Activated T-cell treated with anti-CD3 and anti-CD28 coated beads, Interleukin-2, amount 50 U/mL, for 4 hours (primary cell): ENCODE results near the gene SEZ6L. TPM values are rescaled to one million over a fixed set of nuclear protein-coding genes. Genes with fewer than 3 reads are reported as not detected.

ENCODE experiments used
- ATAC-seq, 2 donors: fragments of 200-7000 bp; cut with Tn5 transposase; one replicate each; pipeline ENCODE4 v1.10.0; 2021
- DNase-seq: peaks from one replicate; pipeline ENCODE4 v3.0.0-alpha.2; 2020
- H3K27me3 Mint-ChIP-seq: one replicate; pipeline ENCODE4 v1.8.0; 2021; ENCODE audit warnings: low read depth, mixed read lengths
- H3K36me3 Mint-ChIP-seq: one replicate; pipeline ENCODE4 v1.8.0; 2022; ENCODE audit warnings: mixed read lengths; ENCODE audit not compliant: insufficient read depth
- H3K4me1 Mint-ChIP-seq: one replicate; pipeline ENCODE4 v1.8.0; 2021; ENCODE audit warnings: low read depth, mixed read lengths
- H3K4me3 Mint-ChIP-seq: one replicate; pipeline ENCODE4 v1.8.0; 2021; ENCODE audit warnings: mild to moderate bottlenecking, moderate library complexity, mixed read lengths
- H3K9me3 Mint-ChIP-seq: one replicate; pipeline ENCODE4 v1.8.0; 2021; ENCODE audit warnings: mixed read lengths
- total RNA-seq, 3 donors: library from RNA; stranded (reverse); gene quantifications; one replicate each; pipeline ENCODE4 v1.2.1, GENCODE V29; 2021

The SEZ6L gene
- total RNA-seq, 3 donors from 2014 or later, result not detected

- no peak for ATAC-seq
- no peak for DNase-seq
- Mint-ChIP-seq H3K9me3 (no peaks in the 10 kb centered on the region), H3K36me3 (no peaks in the 10 kb centered on the region), H3K4me3 (no peak overlapping the region), H3K27me3 (peaks cover 6% of the 10 kb centered on the region), H3K4me1 (no peaks in the 10 kb centered on the region)
Measured at GRCh38 chr22:26245001-26245400, 75.7 kb downstream of the SEZ6L start.

- H3K9me3 Mint-ChIP-seq, result peaks cover 5% of the 10 kb centered on the region
- no peaks in the 10 kb centered on the region for H3K36me3 Mint-ChIP-seq
- H3K4me1 Mint-ChIP-seq, result no peaks in the 10 kb centered on the region
- peaks cover 5% of the 10 kb centered on the region for H3K27me3 Mint-ChIP-seq
- ATAC-seq, result no peak
- DNase-seq, result no peak
- H3K4me3 Mint-ChIP-seq, result no peak overlapping the region
Measured at GRCh38 chr22:26246552-26246951, 77.3 kb downstream of the SEZ6L start.

GRCh38 chr22:26251869-26252268 lies 82.6 kb downstream of the SEZ6L start:
- H3K36me3 Mint-ChIP-seq, result no peaks in the 10 kb centered on the region
- H3K4me3 Mint-ChIP-seq, result no peak overlapping the region
- DNase-seq (no peak), ATAC-seq (no peak)
- no peaks in the 10 kb centered on the region for H3K4me1 Mint-ChIP-seq
- H3K27me3 Mint-ChIP-seq, result peaks cover 4% of the 10 kb centered on the region
- H3K9me3 Mint-ChIP-seq, result peaks cover 5% of the 10 kb centered on the region

- ATAC-seq (no peak), DNase-seq (no peak)
- no peak overlapping the region for H3K4me3 Mint-ChIP-seq
- peaks cover 12% of the 10 kb centered on the region for H3K27me3 Mint-ChIP-seq
- no peaks in the 10 kb centered on the region for H3K9me3 Mint-ChIP-seq
- no peaks in the 10 kb centered on the region for H3K36me3 Mint-ChIP-seq
- no peaks in the 10 kb centered on the region for H3K4me1 Mint-ChIP-seq
Measured at GRCh38 chr22:26259510-26259909, 90.2 kb downstream of the SEZ6L start.

GRCh38 chr22:26264162-26264561 lies 94.9 kb downstream of the SEZ6L start:
- Mint-ChIP-seq H3K4me1 (no peaks in the 10 kb centered on the region), H3K36me3 (no peaks in the 10 kb centered on the region), H3K9me3 (no peaks in the 10 kb centered on the region), H3K4me3 (no peak overlapping the region), H3K27me3 (peaks cover 13% of the 10 kb centered on the region)
- ATAC-seq (no peak), DNase-seq (no peak)

- no peak for DNase-seq
- no peaks in the 10 kb centered on the region for H3K4me1 Mint-ChIP-seq
- no peak for ATAC-seq
- no peaks in the 10 kb centered on the region for H3K9me3 Mint-ChIP-seq
- no peak overlapping the region for H3K4me3 Mint-ChIP-seq
- no peaks in the 10 kb centered on the region for H3K36me3 Mint-ChIP-seq
- H3K27me3 Mint-ChIP-seq, result peaks cover 13% of the 10 kb centered on the region
Measured at GRCh38 chr22:26265281-26265680, 96.0 kb downstream of the SEZ6L start.

GRCh38 chr22:26265909-26266308 lies 96.6 kb downstream of the SEZ6L start:
- no peaks in the 10 kb centered on the region for H3K4me1 Mint-ChIP-seq
- H3K36me3 Mint-ChIP-seq, result no peaks in the 10 kb centered on the region
- no peak for ATAC-seq
- no peak overlapping the region for H3K4me3 Mint-ChIP-seq
- DNase-seq, result no peak
- H3K27me3 Mint-ChIP-seq, result peaks cover 13% of the 10 kb centered on the region
- H3K9me3 Mint-ChIP-seq, result no peaks in the 10 kb centered on the region

GRCh38 chr22:26267856-26268255 lies 98.6 kb downstream of the SEZ6L start:
- Mint-ChIP-seq H3K27me3 (peaks cover 14% of the 10 kb centered on the region), H3K9me3 (no peaks in the 10 kb centered on the region), H3K4me1 (no peaks in the 10 kb centered on the region), H3K36me3 (no peaks in the 10 kb centered on the region), H3K4me3 (no peak overlapping the region)
- no peak for ATAC-seq
- DNase-seq, result no peak

- H3K27me3 Mint-ChIP-seq, result peaks cover 9% of the 10 kb centered on the region
- H3K9me3 Mint-ChIP-seq, result no peaks in the 10 kb centered on the region
- ATAC-seq (no peak), DNase-seq (no peak)
- no peaks in the 10 kb centered on the region for H3K4me1 Mint-ChIP-seq
- no peak overlapping the region for H3K4me3 Mint-ChIP-seq
- no peaks in the 10 kb centered on the region for H3K36me3 Mint-ChIP-seq
Measured at GRCh38 chr22:26269572-26269971, 100.3 kb downstream of the SEZ6L start.

GRCh38 chr22:26271427-26271826 lies 102.2 kb downstream of the SEZ6L start:
- no peak for ATAC-seq
- H3K4me1 Mint-ChIP-seq, result no peaks in the 10 kb centered on the region
- H3K27me3 Mint-ChIP-seq, result peaks cover 6% of the 10 kb centered on the region
- no peak for DNase-seq
- no peaks in the 10 kb centered on the region for H3K9me3 Mint-ChIP-seq
- no peak overlapping the region for H3K4me3 Mint-ChIP-seq
- no peaks in the 10 kb centered on the region for H3K36me3 Mint-ChIP-seq

GRCh38 chr22:26273011-26273675 lies 103.9 kb downstream of the SEZ6L start:
- Mint-ChIP-seq H3K4me3 (no peak overlapping the region), H3K36me3 (no peaks in the 10 kb centered on the region), H3K27me3 (peaks cover 8% of the 10 kb centered on the region), H3K4me1 (no peaks in the 10 kb centered on the region), H3K9me3 (no peaks in the 10 kb centered on the region)
- DNase-seq (no peak), ATAC-seq (no peak)

GRCh38 chr22:26276529-26277160 lies 107.4 kb downstream of the SEZ6L start:
- Mint-ChIP-seq H3K9me3 (no peaks in the 10 kb centered on the region), H3K27me3 (peaks cover 5% of the 10 kb centered on the region), H3K36me3 (no peaks in the 10 kb centered on the region), H3K4me3 (no peak overlapping the region), H3K4me1 (no peaks in the 10 kb centered on the region)
- DNase-seq (no peak), ATAC-seq (no peak)

- peaks cover 9% of the 10 kb centered on the region for H3K27me3 Mint-ChIP-seq
- H3K4me1 Mint-ChIP-seq, result no peaks in the 10 kb centered on the region
- no peaks in the 10 kb centered on the region for H3K36me3 Mint-ChIP-seq
- no peak overlapping the region for H3K4me3 Mint-ChIP-seq
- no peaks in the 10 kb centered on the region for H3K9me3 Mint-ChIP-seq
- ATAC-seq (no peak), DNase-seq (no peak)
Measured at GRCh38 chr22:26281941-26282340, 112.7 kb downstream of the SEZ6L start.

GRCh38 chr22:26283330-26283729 lies 114.1 kb downstream of the SEZ6L start:
- Mint-ChIP-seq H3K36me3 (no peaks in the 10 kb centered on the region), H3K4me1 (no peaks in the 10 kb centered on the region), H3K9me3 (no peaks in the 10 kb centered on the region), H3K27me3 (peaks cover 20% of the 10 kb centered on the region), H3K4me3 (no peak overlapping the region)
- DNase-seq, result no peak
- ATAC-seq, result no peak

GRCh38 chr22:26285632-26286031 lies 116.4 kb downstream of the SEZ6L start:
- no peaks in the 10 kb centered on the region for H3K36me3 Mint-ChIP-seq
- no peaks in the 10 kb centered on the region for H3K4me1 Mint-ChIP-seq
- H3K4me3 Mint-ChIP-seq, result no peak overlapping the region
- H3K27me3 Mint-ChIP-seq, result peaks cover 20% of the 10 kb centered on the region
- ATAC-seq (no peak), DNase-seq (no peak)
- no peaks in the 10 kb centered on the region for H3K9me3 Mint-ChIP-seq
